IMR-90 (cell line): ENCODE measurements around the gene DCC. TPM values are rescaled to one million over a fixed set of nuclear protein-coding genes. Genes with fewer than 3 reads are reported as not detected.

Experiments used
- ATAC-seq: fragments of 200-7000 bp; cut with Tn5 transposase; 2 replicates; pipeline ENCODE4 v1.9.1; 2020; ENCODE audit warnings: low read depth, mild to moderate bottlenecking, moderate library complexity
- BruUV-seq: library from RNA; stranded (reverse); fragments of 400-500 nt; replicated peaks from 2 replicates; lab custom pipeline; 2021; lab: Mats Ljungman, UMichigan
- CTCF ChIA-PET: fragments of 300-600 bp; formaldehyde crosslinking; extraction: SDS; loops from one replicate; lab custom pipeline; 2021; ENCODE audit warnings: antibody characterized with exemption; lab: Yijun Ruan, JAX
- POLR2A ChIA-PET: fragments of 300-600 bp; sonication (Branson Sonifier 250); formaldehyde crosslinking; loops from one replicate; lab custom pipeline; 2022; ENCODE audit warnings: antibody characterized with exemption; ENCODE audit not compliant: unreplicated experiment; lab: Charles Lee
- DNase-seq: peaks from one replicate; pipeline ENCODE4 v3.0.0; 2013
- H2AFZ ChIP-seq: replicated peaks from 2 replicates; pipeline ENCODE3; 2013; ENCODE audit warnings: low read length, mild to moderate bottlenecking; ENCODE audit not compliant: poor library complexity
- H2AK5ac ChIP-seq: 2 replicates; pipeline ENCODE4 v1.6.1; 2013; ENCODE audit warnings: low read depth, low read length, inconsistent platforms
- H2AK9ac ChIP-seq: replicated peaks from 2 replicates; pipeline ENCODE3; 2013; ENCODE audit warnings: mild to moderate bottlenecking, low read depth, low read length, moderate library complexity; ENCODE audit not compliant: poor library complexity
- H2BK120ac ChIP-seq: 2 replicates; pipeline ENCODE4 v1.6.1; 2013; ENCODE audit warnings: low read depth, low read length, inconsistent platforms
- H2BK15ac ChIP-seq: 3 replicates; pipeline ENCODE4 v1.6.1; 2013; ENCODE audit warnings: low read depth, low read length, inconsistent platforms
- H2BK20ac ChIP-seq: 2 replicates; pipeline ENCODE4 v1.6.1; 2013; ENCODE audit warnings: low read depth, mild to moderate bottlenecking, inconsistent platforms, low read length, moderate library complexity
- H2BK5ac ChIP-seq: 2 replicates; pipeline ENCODE4 v1.6.1; 2013; ENCODE audit warnings: mild to moderate bottlenecking, low read depth, low read length, inconsistent platforms; ENCODE audit not compliant: poor library complexity, severe bottlenecking
- H3K14ac ChIP-seq: replicated peaks from 2 replicates; pipeline ENCODE4 v1.6.1; 2013; ENCODE audit warnings: low read depth, low read length, inconsistent platforms
- H3K18ac ChIP-seq: 2 replicates; pipeline ENCODE4 v1.6.1; 2013; ENCODE audit warnings: low read depth, low read length, control low read depth
- H3K23ac ChIP-seq: 2 replicates; pipeline ENCODE4 v1.6.1; 2013; ENCODE audit warnings: low read depth, low read length, inconsistent platforms
- H3K27ac ChIP-seq: 2 replicates; pipeline ENCODE4 v1.5.1; 2013; ENCODE audit warnings: mild to moderate bottlenecking, control low read depth, low read length; ENCODE audit not compliant: insufficient read depth
- H3K27me3 ChIP-seq: 2 replicates; pipeline ENCODE4 v1.6.1; 2013; ENCODE audit warnings: low read length; ENCODE audit not compliant: control insufficient read depth, insufficient read depth
- H3K36me3 ChIP-seq: 2 replicates; pipeline ENCODE4 v1.6.1; 2013; ENCODE audit warnings: low read length, mixed read lengths; ENCODE audit not compliant: control insufficient read depth, insufficient read depth
- H3K4ac ChIP-seq: 2 replicates; pipeline ENCODE4 v1.6.1; 2013; ENCODE audit warnings: low read depth, low read length, inconsistent platforms
- H3K4me1 ChIP-seq: 2 replicates; pipeline ENCODE4 v1.6.1; 2013; ENCODE audit warnings: low read length, mixed read lengths; ENCODE audit not compliant: control insufficient read depth, insufficient read depth
- H3K4me2 ChIP-seq: 2 replicates; pipeline ENCODE4 v1.6.1; 2013; ENCODE audit warnings: low read depth, mild to moderate bottlenecking, control low read depth, low read length, moderate library complexity
- H3K4me3 ChIP-seq: 2 replicates; pipeline ENCODE4 v1.5.1; 2013; ENCODE audit warnings: low read depth, mild to moderate bottlenecking, control low read depth, low read length, moderate library complexity; ENCODE audit not compliant: insufficient read depth
- H3K56ac ChIP-seq: 2 replicates; pipeline ENCODE4 v1.6.1; 2013; ENCODE audit warnings: low read length, inconsistent platforms; ENCODE audit not compliant: insufficient read depth; ENCODE audit errors: extremely low read depth
- H3K79me1 ChIP-seq, 2 experiments: 2 replicates each; pipeline ENCODE4 v1.6.1; 2013; ENCODE audit warnings: low read length in 2 of 2, inconsistent platforms in 1 of 2, low read depth in 1 of 2
- H3K9ac ChIP-seq: 2 replicates; pipeline ENCODE4 v1.6.1; 2013; ENCODE audit warnings: low read depth, low read length, control low read depth
- H3K9me1 ChIP-seq: 2 replicates; pipeline ENCODE4 v1.6.1; 2013; ENCODE audit warnings: low read length, inconsistent platforms; ENCODE audit not compliant: insufficient read depth
- H3K9me3 ChIP-seq: 2 replicates; pipeline ENCODE4 v1.6.1; 2013; ENCODE audit warnings: low read length; ENCODE audit not compliant: control insufficient read depth, insufficient read depth
- H4K20me1 ChIP-seq: 2 replicates; pipeline ENCODE4 v1.6.1; 2013; ENCODE audit warnings: low read length, inconsistent platforms; ENCODE audit not compliant: insufficient read depth
- H4K5ac ChIP-seq: 2 replicates; pipeline ENCODE4 v1.6.1; 2013; ENCODE audit warnings: mild to moderate bottlenecking, low read depth, low read length, control low read depth
- H4K8ac ChIP-seq, 2 experiments: 2 replicates each; pipeline ENCODE4 v1.6.1; 2013; ENCODE audit warnings: low read depth in 2 of 2, low read length in 2 of 2, control low read depth in 1 of 2, inconsistent platforms in 1 of 2
- H4K91ac ChIP-seq: 2 replicates; pipeline ENCODE4 v1.6.1; 2013; ENCODE audit warnings: low read depth, low read length, inconsistent platforms; ENCODE audit not compliant: insufficient read depth
- CEBPB ChIP-seq: IDR thresholded peaks from 2 replicates; pipeline ENCODE4 v1.6.1; 2012; ENCODE audit warnings: low read depth, low read length, improper control_type of control experiment
- POLR2A ChIP-seq: IDR thresholded peaks from 2 replicates; pipeline ENCODE4 v1.6.1; 2012; ENCODE audit warnings: mild to moderate bottlenecking, low read depth, low read length
- WGBS, 2 experiments: methylation state at CpG; one replicate each; pipeline versions ENCODE4 v1.1.5 to v1.1.7; 2013; ENCODE audit warnings: missing lambda C conversion rate in 2 of 2; ENCODE audit not compliant: insufficient read length in 1 of 2; ENCODE audit errors: extremely low coverage in 2 of 2; 5-methylcytosine and 5-hydroxymethylcytosine counted together
- dilution Hi-C: fragments of 300-500 bp; cut with HindIII; formaldehyde crosslinking; loops from one replicate; pipeline ENCODE4 v1.14.3; 2018; ENCODE audit warnings: low sequenced_read_pairs; ENCODE audit not compliant: unreplicated experiment
- in situ Hi-C: fragments of 300-500 bp; cut with MboI; formaldehyde crosslinking; loops from 3 replicates; pipeline ENCODE4 v1.14.3; 2019; ENCODE audit warnings: low sequenced_read_pairs, inconsistent platforms, mixed read lengths
- intact Hi-C: fragments of 100-400 bp; cut with micrococcal nuclease; formaldehyde crosslinking; loops from 2 replicates; pipeline ENCODE4 v1.10.0; 2022
- polyA plus RNA-seq, 3 experiments: library from polyadenylated mRNA; depleted of rRNA; stranded (reverse); fragments of >200 nt; gene quantifications; 2 replicates each; pipeline ENCODE4 v1.2.3, GENCODE V29; 2012; ENCODE audit warnings: low replicate concordance in 1 of 3
- total RNA-seq: library from RNA; depleted of rRNA; stranded (reverse); fragments of >200 nt; gene quantifications from 2 replicates; pipeline ENCODE4 v1.2.3, GENCODE V29; 2012

Gene DCC
- total and polyA plus RNA-seq, 2 of the 4 experiments (the other 2 are of a cell fraction) = 0.31 to 0.54 TPM

DNA sequence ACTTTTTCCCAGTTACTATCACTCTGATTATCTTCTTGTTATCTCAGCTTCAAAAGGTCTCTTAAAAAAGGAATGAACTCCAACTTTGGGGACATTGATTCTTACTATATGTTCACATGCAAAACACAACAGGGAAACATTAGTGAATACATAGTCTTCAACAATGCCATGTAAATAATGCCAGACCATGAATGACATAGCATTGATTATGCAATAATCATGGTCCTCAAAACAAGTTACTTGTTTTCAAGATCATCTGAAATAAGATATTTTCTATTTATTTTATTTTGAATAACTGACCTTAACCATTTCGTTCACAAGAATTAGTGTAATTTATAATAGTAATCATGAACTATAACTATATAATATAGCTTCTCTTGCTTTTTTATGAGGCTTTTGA, 982.2 kb downstream of the DCC start:
- H3K4me2 ChIP-seq = no peak overlapping the region
- no peak overlapping the region for H3K14ac ChIP-seq
- H3K9me3 ChIP-seq = 0 out of 2 replicates have a peak, but pooled peaks cover 3% of the 10 kb centered on the region
- dilution Hi-C loops (no loop called here), in situ Hi-C loops (no loop called here), intact Hi-C loops (no loop called here)
- no peak overlapping the region for H2BK5ac ChIP-seq
- CTCF ChIA-PET = no interaction called here
- no TSS peak for BruUV-seq
- no peak overlapping the region for H4K8ac ChIP-seq
- no peak overlapping the region for H2AFZ ChIP-seq
- H3K9ac ChIP-seq = no peak overlapping the region
- no peak overlapping the region for H3K56ac ChIP-seq
- no peaks in the 10 kb centered on the region for H3K79me1 ChIP-seq
- H3K23ac ChIP-seq = no peak overlapping the region
- H4K20me1 ChIP-seq = no peaks in the 10 kb centered on the region
- no peak overlapping the region for H2AK5ac ChIP-seq
- POLR2A ChIA-PET = no interaction called here
- no peaks in the 10 kb centered on the region for H3K4me1 ChIP-seq
- no peak overlapping the region for H2BK120ac ChIP-seq
- H2BK15ac ChIP-seq = no peak overlapping the region
- no peak overlapping the region for H3K4ac ChIP-seq
- no peak overlapping the region for H2AK9ac ChIP-seq
- no peaks in the 10 kb centered on the region for H3K27me3 ChIP-seq
- no peak overlapping the region for H3K4me3 ChIP-seq
- TF ChIP-seq POLR2A (no peak), CEBPB (peak; percentile 66)
- H4K91ac ChIP-seq = no peak overlapping the region
- no peak for DNase-seq
- H3K27ac ChIP-seq = no peak overlapping the region
- no peak overlapping the region for H3K18ac ChIP-seq
- no peak for ATAC-seq
- no peaks in the 10 kb centered on the region for H3K36me3 ChIP-seq
- no CpG with 5 or more reads among the region's 1 CpG for WGBS, 2 experiments
- no peak overlapping the region for H4K5ac ChIP-seq
- H3K9me1 ChIP-seq = no peaks in the 10 kb centered on the region
- H2BK20ac ChIP-seq = no peak overlapping the region
